A549 (cell line): ENCODE data around the gene C3orf70.

Experiments used
- EP300 ChIP-seq, 2 experiments: fragments of >200 bp; sonication (Bioruptor Twin); formaldehyde crosslinking; IDR thresholded peaks; 2 replicates in 1 of 2; 3 replicates in 1 of 2; pipeline ENCODE4 v1.6.1; 2016 to 2017
- MAZ ChIP-seq: fragments of 150-350 bp; IDR thresholded peaks from 2 replicates; pipeline ENCODE4 v1.6.1; 2014; ENCODE audit warnings: antibody characterized with exemption, low read depth, low read length, borderline replicate concordance
- POLR2A ChIP-seq: IDR thresholded peaks from 2 replicates; pipeline ENCODE4 v1.6.1; 2012; ENCODE audit warnings: mild to moderate bottlenecking, low read length
- RFX5 ChIP-seq: fragments of 450-650 bp; IDR thresholded peaks from 2 replicates; pipeline ENCODE4 v1.7.1; 2014; ENCODE audit warnings: antibody characterized with exemption, mild to moderate bottlenecking, moderate library complexity
- RNF2 ChIP-seq: fragments of 200-600 bp; sonication (generic); IDR thresholded peaks from 2 replicates; pipeline ENCODE4 v1.6.1; 2016; ENCODE audit warnings: low read depth, mild to moderate bottlenecking, antibody characterized with exemption, moderate library complexity, borderline replicate concordance
- TF ChIP-seq, protein P1 (sequence below): fragments of >200 bp; sonication (Bioruptor Twin); formaldehyde crosslinking; IDR thresholded peaks from 3 replicates; pipeline ENCODE4 v1.5.1; 2016
- TF ChIP-seq, protein P2 (sequence below): IDR thresholded peaks from 2 replicates; pipeline ENCODE4 v1.6.1; 2012; ENCODE audit warnings: low read depth, borderline replicate concordance
- TF ChIP-seq, protein P3 (sequence below): fragments of >200 bp; sonication (Bioruptor Twin); formaldehyde crosslinking; IDR thresholded peaks from 3 replicates; pipeline ENCODE4 v1.6.1; 2016
- TF ChIP-seq, protein P4 (sequence below): fragments of 450-650 bp; IDR thresholded peaks from 2 replicates; pipeline ENCODE4 v1.6.1; 2014; ENCODE audit warnings: antibody characterized with exemption
- TF ChIP-seq, protein P5 (sequence below): fragments of >200 bp; sonication (Bioruptor Twin); formaldehyde crosslinking; IDR thresholded peaks from 2 replicates; pipeline ENCODE4 v1.6.1; 2016

DNA sequence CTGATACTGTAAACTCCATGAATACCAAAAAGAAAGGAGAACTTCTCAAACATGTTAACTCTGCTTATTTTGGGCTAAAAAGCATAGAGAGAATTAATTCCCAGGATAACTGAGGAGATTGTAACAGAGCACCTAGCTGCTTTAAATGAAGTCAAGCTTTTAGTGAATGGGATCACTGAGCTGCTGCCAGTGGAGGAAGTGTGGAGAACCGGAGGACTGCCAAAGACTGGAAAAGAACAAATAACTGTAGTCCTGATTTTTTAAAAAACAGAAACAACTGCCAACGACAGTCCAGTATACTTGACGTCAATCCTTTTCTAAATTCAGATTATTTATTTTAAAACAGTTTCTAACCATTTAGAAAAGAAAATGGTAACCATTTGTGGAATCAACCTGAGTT, 3.3 kb downstream of the C3orf70 start:
- TF ChIP-seq, protein P1, sequence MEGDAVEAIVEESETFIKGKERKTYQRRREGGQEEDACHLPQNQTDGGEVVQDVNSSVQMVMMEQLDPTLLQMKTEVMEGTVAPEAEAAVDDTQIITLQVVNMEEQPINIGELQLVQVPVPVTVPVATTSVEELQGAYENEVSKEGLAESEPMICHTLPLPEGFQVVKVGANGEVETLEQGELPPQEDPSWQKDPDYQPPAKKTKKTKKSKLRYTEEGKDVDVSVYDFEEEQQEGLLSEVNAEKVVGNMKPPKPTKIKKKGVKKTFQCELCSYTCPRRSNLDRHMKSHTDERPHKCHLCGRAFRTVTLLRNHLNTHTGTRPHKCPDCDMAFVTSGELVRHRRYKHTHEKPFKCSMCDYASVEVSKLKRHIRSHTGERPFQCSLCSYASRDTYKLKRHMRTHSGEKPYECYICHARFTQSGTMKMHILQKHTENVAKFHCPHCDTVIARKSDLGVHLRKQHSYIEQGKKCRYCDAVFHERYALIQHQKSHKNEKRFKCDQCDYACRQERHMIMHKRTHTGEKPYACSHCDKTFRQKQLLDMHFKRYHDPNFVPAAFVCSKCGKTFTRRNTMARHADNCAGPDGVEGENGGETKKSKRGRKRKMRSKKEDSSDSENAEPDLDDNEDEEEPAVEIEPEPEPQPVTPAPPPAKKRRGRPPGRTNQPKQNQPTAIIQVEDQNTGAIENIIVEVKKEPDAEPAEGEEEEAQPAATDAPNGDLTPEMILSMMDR: no peak
- TF ChIP-seq RNF2 (no peak), RFX5 (no peak), POLR2A (no peak), EP300 (IDR thresholded peaks at IDR 0.05) (no peak), MAZ (no peak)
- TF ChIP-seq, protein P2, sequence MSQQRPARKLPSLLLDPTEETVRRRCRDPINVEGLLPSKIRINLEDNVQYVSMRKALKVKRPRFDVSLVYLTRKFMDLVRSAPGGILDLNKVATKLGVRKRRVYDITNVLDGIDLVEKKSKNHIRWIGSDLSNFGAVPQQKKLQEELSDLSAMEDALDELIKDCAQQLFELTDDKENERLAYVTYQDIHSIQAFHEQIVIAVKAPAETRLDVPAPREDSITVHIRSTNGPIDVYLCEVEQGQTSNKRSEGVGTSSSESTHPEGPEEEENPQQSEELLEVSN: no peak
- TF ChIP-seq, protein P3, sequence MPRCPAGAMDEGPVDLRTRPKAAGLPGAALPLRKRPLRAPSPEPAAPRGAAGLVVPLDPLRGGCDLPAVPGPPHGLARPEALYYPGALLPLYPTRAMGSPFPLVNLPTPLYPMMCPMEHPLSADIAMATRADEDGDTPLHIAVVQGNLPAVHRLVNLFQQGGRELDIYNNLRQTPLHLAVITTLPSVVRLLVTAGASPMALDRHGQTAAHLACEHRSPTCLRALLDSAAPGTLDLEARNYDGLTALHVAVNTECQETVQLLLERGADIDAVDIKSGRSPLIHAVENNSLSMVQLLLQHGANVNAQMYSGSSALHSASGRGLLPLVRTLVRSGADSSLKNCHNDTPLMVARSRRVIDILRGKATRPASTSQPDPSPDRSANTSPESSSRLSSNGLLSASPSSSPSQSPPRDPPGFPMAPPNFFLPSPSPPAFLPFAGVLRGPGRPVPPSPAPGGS: no peak
- TF ChIP-seq, protein P4, sequence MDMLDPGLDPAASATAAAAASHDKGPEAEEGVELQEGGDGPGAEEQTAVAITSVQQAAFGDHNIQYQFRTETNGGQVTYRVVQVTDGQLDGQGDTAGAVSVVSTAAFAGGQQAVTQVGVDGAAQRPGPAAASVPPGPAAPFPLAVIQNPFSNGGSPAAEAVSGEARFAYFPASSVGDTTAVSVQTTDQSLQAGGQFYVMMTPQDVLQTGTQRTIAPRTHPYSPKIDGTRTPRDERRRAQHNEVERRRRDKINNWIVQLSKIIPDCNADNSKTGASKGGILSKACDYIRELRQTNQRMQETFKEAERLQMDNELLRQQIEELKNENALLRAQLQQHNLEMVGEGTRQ: no peak
- TF ChIP-seq, protein P5, sequence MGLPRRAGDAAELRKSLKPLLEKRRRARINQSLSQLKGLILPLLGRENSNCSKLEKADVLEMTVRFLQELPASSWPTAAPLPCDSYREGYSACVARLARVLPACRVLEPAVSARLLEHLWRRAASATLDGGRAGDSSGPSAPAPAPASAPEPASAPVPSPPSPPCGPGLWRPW: no peak
